ENCODE measurements around the gene NDUFS7.

NDUFS7 gene

GRCh38 chr19:1401138-1401888 is 17.6 kb downstream of the NDUFS7 start, which contains the start of gene GAMT:
TSS of gene GAMT (minus strand) at chr19:1401542. CDS start at chr19:1401476, 66 bp downstream.
- DNase-seq (ENCODE audit: low spot score): peak; percentile 88

- DNase-seq (ENCODE audit: low spot score): no peak
Observed at GRCh38 chr19:1401889-1402217, 18.1 kb downstream of the NDUFS7 start.

DNA sequence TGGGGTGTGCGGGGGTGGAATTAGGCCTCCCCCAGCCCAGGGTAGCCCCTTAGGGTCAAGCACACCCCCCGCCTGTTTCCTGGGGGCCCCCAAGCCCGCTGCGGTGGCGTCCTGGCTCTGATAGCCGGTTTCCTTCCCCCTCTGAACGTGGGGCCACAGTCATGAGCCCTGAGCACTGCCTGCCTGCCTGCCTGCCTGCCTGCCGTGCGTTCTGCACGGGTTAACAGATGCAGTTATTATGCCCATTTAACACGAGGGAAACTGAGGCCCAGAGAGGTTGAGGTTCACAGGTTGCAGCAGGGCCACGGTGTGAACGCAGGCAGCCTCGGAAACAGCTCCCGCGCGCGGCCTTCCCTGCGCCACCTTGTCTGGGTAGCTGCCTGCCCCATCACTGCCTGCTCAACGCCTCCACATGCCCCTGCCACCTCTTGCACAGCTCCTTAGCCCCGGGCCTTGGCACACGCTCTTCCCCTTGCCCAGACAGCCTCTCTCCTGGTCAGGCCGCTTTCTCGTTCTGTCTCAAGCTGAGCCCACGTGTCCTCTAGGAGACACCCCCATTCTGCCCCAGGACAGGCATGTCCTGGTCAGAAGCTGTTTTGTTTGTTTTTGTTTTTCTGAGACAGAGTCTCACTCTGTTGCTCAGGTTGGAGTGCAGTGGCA is 18.8 kb downstream of the NDUFS7 start:
- DNase-seq (ENCODE audit: low spot score): no peak

DNA sequence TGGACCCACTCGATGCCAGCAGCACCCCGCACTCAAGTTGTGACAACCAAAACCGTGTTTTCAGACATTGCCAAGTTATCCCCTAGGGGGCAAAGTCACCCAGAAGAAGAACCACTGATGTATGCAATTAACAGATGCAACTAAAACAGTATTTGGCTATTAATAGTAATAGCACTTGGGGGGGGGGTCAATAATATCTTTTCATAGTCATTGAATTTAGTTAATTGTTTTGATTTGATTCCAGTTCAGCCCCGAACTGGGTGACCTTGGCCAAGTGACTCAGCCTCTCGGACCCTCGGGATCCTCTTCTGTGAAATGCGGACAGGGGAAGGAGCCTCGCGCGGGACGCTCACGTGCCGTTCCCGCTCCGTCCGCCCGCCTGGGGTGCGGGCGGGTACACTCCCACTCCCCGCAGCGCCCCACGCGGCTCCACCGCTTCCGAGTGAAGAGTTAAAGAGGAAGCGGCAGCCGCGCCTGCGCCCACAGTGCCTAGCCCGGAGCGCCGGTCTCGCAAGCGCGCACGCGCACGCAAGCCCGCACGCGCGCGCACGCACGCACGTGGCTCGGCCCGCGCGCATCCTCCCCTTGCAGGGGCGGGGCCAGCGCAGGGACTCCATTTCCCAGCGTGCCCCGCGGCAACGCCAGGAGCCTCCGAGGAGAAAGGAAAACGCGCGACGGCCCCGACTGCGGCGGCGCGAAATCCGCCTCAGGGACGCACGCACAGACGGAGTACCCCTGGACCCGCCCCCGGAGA is 23.2 kb downstream of the NDUFS7 start:
- peak; percentile 98 for DNase-seq (ENCODE audit: low spot score)

GRCh38 chr19:1407528-1408299 is 24.0 kb downstream of the NDUFS7 start, which contains the start of gene DAZAP1:
TSS of gene DAZAP1 (plus strand) at chr19:1407586. CDS start at chr19:1407774, 188 bp downstream.
- no peak for DNase-seq (ENCODE audit: low spot score)

- peak; percentile 55 for DNase-seq (ENCODE audit: low spot score)
Observed at GRCh38 chr19:1408300-1409203, 24.8 kb downstream of the NDUFS7 start.

DNA sequence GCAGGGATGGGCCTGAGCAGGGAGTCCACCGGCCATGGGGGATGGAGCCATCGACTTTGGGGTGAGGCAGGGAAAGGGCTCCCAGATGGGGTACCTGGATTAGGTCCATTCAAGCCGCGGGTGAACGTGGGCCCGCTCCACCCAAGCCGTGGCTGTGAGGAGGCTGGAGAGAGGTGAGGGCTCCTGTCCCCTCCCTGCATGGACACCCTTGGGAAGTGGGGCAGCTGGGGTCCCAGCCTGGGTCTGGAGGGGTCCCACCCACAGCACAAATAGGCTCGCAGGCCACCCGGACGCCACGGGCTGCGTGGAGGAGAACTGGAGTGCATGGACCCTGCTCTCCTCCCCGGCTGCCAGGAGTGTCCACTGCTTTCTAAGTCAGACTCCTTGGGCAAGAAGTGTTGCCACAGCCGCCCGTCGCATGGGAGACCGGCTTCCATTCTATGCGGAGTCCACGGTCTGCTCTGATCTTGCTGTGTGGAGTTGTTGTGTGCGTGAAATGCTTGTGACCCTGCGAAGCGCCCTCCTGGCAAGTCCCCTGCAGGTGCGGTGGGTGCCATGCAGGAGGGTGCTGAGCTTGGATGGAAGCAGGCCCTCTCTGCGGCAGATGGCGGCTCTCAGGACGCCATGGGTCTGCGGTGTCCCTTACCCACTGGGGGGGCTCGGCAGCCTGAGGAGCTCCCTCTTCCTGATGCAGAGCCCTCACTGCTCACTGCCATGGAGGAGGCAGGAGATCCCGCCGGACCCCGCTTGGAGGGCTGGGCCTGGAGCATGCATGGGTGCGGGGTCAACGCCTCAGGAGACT is 25.7 kb downstream of the NDUFS7 start:
- DNase-seq (ENCODE audit: low spot score): no peak

DNA sequence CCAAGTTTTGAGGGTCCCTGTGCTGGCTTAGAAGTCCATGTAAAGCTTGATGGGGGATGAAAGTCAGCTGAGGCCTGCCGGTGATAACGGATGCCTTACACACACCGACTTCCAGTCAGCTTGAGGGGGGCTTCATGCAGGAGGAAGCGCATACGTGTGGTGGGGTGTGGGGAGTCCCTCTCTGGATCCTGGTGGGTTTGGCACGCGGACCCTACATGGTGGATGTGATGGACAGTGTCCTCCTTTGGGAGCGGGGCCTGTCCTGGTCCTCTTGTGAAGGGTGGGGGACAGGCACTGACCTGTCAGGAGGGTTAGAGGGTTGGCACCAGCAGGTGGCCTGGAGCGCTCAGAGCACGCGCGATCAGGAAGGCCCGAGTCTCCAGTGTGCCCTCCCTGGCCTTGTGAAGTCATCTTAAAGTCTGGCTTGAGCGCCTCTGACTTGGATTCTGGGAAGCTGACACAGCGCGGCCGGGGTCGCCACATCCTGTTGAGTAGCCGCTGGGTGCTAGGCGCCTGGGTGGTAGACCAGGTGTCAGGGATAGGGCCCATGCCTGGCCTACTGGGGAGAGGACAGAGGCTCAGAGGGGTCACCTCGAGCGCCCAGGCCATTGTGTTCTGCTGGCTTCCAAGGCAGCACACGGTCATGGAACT is 26.6 kb downstream of the NDUFS7 start:
- no peak for DNase-seq (ENCODE audit: low spot score)

GRCh38 chr19:1410789-1411188 is 27.1 kb downstream of the NDUFS7 start:
- DNase-seq (ENCODE audit: low spot score): no peak

- DNase-seq (ENCODE audit: low spot score): peak; percentile 82
Observed at GRCh38 chr19:1411255-1412191, 27.8 kb downstream of the NDUFS7 start.

DNA sequence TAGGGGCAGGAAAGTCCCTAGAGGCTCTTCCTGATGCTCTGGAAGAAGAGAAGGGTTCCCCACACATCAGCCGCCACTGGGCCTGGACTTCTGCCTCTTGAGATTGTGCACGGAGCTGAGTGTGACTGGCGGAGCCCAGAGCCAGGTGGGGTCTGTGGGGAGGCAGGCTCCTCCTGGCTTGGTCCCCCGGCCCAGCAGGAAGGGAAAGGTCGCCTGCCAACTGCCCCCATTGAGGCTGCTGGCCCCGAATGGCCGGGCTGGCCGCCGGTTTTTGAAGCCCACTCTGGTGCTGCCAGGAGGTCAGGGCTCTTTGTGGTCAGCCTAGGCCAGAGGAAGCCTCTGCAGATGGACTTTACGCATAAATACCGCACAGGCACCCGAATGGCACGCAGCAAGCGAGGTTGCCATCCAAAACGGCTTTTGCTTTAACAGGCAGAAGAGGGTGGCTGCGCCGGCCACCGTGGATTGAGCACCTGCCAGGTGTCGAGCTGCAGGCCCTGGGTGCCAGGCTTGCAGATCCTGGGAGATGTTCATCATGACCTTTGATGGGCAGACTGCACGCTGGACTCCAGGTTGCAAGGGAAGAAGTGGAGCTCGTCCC is 28.7 kb downstream of the NDUFS7 start:
- no peak for DNase-seq (ENCODE audit: low spot score)

- DNase-seq (ENCODE audit: low spot score): no peak
Observed at GRCh38 chr19:1412995-1413800, 29.5 kb downstream of the NDUFS7 start.

DNA sequence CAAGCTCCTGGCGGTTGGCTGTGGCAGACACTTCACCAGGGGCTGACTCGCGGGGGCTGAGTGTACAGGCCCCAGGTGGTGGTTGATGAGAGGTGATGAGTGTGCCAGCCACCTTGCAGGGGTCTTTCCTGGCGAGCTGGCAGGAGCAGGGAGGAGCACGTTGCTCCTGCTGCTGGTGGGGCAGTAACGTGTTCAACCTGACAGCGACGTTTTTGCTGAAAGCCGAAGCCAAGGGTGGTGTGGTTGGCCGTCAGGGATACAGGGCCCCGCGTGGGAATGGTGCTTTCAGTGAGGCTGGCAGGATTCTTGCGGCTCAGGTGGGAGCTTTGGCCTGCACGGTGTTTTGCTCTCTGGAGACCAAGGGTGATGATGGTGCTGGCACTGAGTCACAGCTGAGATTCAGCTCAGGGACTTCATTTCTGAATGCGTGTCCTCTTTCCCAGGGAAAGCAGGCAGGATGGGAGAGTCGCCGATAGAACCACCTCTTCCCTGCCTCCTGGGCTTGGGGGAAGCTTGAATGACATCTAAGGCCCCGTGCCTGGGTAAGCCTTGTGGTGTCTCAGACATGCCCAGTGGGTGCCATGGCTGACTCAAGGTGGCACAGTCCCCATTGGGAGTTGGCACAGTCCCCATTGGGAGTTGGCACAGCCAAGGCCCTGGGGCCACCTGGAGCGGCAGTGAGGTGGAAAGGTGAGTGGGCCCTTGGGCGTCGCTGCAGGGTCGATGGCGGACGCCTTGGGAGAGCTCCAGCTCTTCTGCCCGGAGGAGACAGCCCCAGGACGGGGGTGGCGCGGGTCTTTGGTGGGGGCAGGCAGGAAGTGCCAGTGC is 32.5 kb downstream of the NDUFS7 start:
- DNase-seq (ENCODE audit: low spot score): no peak

DNA sequence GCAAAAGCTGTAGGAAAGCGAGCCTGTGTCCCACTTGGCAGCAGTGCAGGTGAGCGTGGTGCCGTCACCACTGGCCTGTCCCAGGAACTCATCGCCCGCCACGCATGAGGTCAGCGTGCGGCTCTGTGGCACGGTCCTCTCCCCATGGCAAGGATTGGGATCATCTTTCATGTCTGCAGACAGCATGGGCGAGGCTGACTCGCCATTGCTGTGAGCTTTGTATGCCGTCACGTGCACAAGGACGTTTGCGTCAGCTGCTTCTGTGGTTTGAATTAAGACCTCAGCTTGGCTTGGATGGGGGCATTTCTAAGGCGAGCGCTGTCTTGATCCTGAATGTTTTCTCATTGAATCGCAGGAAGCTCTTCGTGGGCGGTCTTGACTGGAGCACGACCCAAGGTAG is 33.4 kb downstream of the NDUFS7 start:
- no peak for DNase-seq (ENCODE audit: low spot score)

DNA sequence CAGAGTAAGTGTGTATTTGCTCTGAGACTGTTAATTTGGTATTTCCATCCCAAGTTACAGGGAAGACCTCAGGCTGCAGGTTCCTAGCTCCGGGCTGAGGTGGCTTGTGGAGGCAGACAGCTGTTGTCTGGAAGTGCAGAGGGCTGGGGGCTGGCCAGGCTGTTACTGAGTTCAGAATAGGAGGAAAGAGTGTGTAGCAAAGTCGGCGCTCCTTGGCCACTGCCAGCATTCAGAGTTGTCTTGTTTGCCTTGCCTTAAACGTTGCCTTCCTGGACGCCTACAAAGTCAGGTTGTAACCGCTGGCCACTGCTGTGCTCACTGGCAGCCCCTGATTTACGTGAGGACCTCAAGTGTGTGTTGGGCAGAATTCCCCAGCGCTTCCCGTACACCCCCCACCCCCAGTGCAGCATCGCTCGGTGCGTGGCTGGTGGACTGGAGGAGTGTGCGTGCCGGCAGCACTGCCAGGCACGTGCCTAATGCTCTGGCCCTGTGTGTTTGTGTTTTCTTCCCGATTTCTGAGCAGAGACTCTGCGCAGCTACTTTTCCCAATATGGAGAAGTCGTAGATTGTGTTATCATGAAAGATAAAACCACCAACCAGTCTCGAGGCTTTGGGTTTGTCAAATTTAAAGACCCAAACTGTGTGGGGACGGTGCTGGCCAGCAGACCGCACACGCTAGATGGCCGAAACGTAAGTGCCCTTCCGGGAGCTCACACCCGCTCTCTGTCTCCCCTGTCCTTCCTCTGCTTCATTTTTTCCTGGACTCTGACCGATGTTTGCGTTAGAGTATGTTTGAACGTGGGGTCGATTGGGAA is 34.2 kb downstream of the NDUFS7 start:
- no peak for DNase-seq (ENCODE audit: low spot score)

DNA sequence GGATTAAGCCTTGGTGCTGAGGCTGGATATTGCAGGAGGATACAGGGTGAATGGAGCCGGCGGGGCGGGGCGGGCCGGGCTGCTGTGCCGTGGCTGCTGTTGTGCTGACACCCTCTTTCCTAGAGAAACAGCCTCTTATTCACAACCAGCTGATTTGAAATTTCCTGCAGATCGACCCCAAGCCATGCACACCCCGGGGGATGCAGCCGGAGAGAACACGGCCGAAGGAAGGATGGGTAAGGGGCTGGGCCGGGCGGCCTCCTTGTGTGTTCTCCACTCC is 34.7 kb downstream of the NDUFS7 start:
- no peak for DNase-seq (ENCODE audit: low spot score)
